Inflammatory macrophage treated with lipopolysaccharide for 4 hours (primary cell): ENCODE data around the gene ST8SIA3.

Experiments
- DNase-seq: peaks from one replicate; pipeline ENCODE4 v3.0.0-alpha.2; 2020

Gene ST8SIA3, protein sequence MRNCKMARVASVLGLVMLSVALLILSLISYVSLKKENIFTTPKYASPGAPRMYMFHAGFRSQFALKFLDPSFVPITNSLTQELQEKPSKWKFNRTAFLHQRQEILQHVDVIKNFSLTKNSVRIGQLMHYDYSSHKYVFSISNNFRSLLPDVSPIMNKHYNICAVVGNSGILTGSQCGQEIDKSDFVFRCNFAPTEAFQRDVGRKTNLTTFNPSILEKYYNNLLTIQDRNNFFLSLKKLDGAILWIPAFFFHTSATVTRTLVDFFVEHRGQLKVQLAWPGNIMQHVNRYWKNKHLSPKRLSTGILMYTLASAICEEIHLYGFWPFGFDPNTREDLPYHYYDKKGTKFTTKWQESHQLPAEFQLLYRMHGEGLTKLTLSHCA

DNA sequence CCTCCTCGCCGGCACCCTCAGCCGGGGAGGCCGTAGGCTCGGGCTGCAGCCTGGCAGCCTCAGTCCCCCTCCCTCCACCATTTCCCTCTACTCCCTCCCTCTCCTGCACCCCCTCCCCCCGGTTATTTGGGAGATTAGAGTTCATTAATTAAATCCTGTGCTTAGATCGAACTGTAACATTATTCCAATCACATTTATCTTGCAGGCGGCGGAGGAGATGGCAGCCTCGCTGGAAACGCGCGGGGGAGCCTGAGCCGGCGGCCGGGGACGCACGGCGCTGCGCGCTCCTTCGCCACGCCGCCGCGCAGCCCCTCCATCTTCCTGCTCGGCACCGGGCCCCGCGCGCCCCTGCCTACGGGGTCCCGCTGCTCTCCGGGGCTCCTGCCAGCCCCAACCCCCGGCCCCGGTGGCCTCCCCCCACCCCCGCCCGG is at the start of gene ST8SIA3:
TSS of gene ST8SIA3 (plus strand) at position 287 of the 431 bp plus-strand sequence. CDS start 290 bp downstream, outside the sequence.
- DNase-seq, result no peak

DNA sequence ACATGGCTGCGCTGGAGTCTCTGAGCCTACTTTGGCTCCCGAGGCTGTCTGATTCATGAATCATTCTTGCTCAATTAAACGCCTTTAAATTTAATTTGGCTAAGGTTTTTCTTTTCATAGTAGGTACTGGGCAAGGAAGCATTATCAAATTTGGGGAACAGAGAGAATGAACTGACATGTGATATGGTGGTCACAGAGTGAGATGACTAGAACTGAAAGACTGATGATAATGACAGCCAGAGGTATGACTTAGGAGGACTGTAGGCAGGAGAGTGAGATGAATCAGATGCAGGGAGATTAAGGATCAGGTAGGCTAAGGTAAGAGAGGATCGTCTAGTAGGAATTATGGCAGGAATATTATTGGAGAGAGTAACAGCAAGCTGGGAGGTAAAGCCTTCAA is 40.9 kb upstream of the ST8SIA3 start:
- DNase-seq, result no peak

DNA sequence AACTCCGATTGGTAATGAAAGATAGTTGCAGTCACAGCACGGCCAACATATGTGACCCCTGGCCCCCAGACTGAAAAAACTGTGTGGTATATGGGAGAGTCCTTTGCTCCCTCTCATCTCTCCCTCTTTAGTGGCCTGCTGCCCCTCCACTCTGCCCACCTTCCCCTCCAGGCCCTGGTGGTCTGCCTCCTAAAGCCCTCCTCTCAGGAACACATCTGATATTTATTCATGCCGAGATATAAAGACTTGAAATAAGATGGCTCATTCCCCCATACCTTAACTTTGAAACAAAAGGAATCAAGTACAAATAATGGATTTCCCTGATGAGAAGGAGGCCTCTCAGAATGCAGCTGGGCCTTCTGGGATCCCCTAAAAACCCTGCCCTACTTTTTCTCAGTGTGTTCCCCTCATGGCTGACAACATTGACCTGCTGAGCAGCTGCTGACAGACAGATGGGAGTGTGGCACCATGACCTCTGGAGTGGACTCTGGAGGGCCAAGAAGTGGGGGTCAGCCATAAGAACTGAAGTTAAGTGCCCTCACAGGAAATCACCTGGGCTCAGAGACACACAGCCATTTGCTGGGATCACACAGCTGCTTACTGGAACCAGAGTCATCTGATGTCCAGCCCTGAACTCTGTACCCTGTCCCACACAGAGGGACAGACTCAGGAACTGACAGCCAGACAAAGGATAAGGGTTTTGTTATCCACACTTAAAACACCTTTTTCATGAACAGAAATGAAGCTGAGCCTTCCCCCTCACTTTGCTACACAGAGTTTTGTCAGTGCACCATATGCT is 39.8 kb upstream of the ST8SIA3 start:
- DNase-seq, result no peak

DNA sequence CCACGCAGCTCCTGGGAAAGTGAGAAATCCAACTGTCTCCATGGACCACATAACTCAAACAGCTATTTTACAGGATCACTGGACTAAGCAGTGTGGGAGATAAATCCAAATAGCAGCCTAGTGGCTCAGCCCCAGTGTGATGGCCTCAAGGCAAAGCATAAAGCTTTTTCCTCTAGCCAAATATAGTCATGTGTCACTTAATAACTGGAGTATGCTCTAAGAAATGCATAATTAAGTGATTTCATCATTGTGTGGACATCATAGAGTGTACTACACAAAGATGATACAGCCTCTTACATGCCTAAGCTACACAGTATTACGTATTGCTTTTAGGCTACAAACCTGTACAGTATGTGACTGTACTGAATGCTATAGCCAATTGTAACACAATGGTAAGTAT is 31.8 kb upstream of the ST8SIA3 start:
- no peak for DNase-seq

DNA sequence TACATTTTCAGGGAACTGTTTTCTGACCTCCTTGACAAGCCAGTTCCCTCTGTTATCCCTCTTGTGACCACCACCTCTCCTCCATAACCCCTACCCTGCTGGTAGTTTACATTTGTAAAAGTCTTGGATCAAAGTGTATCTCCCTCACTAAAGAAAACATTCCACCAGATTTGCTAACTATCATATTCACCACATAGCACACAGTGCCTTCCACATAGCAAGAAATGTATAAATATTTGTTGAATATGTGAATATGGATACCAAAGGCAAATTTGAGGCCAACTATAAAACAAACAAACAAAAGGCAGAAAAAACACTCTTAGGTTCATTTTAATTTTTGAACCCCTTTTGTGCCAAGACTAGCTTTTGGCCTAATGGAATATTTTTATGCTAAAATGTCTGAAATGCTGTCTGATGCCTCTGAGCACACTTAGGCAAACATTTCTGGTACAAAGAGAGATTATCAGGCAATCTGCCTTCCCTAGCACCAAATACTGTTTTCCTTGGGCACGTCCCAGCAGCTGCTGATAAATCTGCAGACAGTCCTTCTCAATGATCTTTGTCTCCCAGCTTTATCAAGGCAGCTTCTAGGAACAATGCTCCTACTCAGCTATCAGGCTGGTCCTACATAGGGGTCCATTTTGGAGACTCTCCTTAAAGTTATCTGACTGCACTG is 26.7 kb upstream of the ST8SIA3 start:
- DNase-seq, result no peak

DNA sequence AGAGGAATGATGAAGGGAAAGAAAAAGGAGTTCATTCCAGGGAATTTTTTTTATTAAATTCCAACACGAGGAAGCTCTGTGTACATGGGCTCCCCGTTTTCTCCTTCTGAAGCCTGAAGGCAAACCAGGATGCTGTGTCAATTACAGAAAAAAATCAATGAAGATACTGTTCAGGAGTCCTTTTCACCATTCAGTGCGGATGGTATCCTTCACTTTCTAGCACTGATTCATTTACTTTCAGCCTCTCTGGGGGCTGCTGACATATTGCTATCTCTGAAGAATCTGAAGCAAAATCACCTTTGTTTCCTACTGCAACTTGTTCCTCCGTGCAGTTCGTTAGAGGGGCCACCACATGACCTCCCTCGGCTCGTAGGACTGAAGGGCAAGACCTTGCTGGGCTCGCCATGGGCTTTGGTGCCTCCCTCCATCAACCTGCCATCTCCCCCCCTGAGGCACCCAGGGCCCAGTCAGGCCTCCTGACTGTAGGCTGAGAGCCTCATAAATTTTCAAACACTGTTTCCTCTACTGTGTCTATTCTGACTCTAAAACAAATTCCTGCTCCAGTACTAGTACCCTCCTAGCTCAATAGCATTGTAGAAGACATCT is 25.5 kb upstream of the ST8SIA3 start:
- DNase-seq, result no peak

DNA sequence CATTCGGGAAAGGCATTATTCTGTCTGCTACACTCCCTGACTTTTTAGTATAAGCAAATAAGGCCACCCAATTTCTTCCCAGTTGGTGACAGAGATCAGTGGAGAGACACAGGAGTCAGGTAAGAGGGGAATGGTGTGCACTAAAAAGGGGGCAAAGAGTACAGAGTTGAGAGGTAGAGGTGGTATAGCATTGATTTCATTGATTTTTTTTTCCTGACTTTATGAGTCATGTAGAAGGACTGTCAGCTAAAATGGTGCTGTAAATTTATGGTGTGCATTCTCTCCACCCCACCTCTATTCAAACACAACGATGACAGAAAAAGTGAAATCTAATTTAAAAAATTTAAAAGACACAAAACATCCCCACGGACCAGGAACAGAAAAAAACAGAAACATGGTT is 23.7 kb upstream of the ST8SIA3 start:
- DNase-seq, result no peak

DNA sequence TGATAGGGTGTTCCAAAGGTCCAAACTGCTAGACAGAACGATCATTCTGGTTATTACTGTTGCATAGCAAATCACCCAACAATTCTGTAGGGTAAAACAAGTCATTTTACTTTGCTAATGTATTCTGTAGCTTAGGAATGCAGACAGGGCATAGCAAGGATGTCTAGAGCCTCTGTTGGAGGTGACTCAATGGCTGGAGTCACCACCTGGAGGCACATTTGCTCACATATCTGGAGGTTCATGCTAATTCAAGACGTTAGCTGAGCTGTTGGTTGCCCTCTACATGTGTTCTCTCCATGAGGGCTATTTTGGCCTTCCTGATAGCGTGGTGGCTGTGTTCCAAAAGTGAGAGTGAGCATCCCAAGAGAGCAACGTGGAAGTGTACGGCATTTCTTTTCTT is 22.5 kb upstream of the ST8SIA3 start:
- no peak for DNase-seq

DNA sequence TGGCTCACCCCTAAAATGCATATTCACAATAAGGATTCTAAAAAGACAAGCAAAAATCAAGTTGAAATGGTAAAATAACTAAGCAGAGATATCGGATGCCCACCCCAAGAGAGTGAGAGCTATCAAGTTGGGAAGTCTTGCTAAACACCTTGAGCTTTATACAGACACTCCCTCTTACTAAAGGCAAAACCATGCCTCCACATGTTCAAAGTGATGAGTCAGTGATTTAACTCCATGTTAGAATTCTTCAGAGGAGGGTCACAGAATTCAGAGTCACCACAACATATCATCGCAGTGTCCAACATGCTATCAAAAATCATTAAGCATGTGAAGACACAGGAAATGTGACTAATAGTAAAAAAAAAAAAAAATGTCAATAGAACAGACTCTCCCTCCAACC is 20.6 kb upstream of the ST8SIA3 start:
- DNase-seq, result no peak

DNA sequence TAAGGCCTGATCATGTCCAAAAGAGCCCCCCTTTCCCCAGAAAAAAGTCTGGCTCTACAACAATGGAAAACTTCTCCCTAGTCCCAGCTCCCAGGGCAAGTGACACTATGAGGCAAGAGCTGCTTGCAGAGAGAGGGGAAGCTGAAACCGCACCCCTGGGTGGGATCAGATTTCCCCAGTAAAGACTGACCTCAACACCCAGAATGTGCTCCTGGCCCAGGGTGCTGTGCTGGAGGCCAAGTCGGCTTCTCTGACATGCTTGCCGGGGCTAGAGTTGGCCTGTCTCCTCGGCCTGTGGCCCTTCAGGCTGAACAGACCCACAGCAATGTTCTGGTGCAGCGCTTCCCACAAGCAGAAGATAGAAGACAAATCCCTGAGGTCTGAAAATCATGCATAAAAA is 18.4 kb upstream of the ST8SIA3 start:
- no peak for DNase-seq

DNA sequence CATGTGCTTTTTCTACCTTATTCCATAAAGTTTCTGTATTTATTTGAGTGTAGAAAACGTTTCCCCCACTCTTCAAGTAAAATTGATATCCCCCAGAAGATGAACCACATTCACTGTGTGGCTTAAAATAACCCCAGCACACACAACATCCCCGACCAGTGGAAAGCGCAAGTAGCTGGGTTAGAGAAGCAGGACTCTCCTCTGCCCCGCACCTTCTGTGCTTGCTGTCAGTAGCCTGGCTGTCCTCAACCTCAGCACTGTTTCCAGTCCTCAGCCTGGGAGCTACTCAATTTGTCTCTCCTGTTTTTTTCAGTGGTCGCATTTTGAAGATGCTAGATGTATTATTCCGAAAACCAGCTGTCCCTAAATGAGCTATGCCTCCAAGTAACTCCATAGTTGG is 18.0 kb upstream of the ST8SIA3 start:
- no peak for DNase-seq

DNA sequence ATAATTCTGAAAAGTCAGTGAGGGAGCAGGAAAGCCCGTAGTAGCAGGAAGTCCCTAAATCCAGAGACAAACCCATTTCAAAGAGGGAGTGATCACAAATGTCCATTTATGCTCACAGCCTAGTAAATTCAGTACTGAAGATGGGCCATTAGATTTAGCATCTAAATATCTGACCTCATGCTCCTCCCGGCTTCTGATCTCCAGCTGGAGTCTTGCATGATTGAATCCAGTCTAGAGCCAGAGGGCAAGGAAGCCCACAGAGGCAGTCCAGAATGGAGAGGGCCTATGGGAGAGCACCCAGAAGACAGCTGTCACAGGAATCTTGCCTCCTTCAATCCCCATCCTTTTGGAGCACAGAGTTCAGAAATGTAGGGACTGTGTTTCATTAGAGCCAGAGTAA is 16.0 kb upstream of the ST8SIA3 start:
- no peak for DNase-seq

DNA sequence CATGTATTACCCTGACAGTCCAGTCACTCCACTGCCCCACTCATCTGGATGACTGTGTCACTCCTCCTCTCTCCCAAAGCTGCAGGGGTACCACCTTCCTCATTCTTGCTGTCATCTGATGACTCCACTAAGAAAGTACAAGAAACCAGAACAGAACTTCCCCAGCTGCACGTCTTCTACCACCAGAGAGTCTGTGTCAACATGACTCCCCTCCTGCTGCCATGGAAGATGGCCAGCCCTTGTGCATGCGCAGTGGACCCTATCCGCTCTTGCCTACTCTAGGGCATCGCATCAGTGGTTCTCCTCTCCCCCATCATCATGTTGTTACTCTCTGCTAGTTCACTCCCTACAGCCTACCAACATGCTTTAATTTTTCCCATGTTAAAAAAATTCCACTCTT is 14.5 kb upstream of the ST8SIA3 start:
- DNase-seq, result no peak

DNA sequence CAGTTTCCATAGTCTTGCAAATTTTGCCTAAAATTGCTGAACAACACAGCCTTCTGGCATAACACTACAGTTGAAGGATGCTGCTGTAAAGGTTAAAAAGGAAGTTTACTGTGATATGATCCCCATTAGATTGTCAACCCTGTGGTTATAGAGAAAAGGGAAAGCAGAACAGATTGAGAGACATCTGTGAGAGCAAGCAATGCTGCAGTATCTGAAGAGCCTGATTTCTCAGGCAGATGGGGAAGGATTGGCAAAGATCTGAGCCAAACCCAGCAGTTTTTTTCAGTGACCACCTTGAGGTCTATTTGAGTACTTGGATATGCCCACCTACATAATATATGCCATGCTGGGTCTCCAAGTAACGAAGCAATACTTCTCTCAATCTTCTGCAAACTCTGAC is 8.5 kb upstream of the ST8SIA3 start:
- no peak for DNase-seq

DNA sequence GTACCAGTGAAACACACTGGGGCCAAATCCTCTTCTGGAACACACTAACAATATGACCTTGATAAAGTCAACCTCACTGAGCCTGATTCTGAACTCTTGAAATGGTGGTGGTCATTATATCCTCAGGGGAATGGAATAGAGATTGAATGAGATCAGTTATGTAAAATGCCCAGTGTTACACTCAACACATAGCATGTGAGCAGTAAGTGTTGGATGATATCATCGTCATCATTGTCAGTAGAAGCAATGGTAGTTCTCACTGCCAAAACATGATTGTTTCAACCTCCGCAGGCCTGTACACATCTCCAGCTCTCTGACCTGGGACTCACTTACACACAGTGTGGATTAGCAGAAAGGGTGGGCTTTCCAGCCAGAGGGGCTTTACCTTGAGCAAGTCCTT is 5.5 kb upstream of the ST8SIA3 start:
- no peak for DNase-seq

DNA sequence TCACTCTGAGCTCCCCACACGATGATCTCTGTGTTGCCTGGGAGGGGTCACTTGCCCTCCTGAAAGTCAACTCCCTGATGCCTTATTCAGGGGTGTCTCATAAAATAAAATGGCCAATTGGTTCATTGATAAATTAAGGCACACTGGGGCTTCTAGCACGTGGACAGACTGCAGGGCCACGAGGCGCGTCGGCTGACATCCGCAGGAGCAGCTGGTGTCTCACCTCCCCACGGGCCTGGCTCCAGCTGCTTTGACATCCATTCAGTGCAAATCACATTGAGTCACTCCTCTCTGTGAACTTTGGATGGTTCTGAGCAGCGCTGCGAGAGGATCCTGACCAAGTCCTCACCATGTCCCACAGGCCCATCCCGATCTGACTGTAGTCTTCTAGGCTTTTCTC is 4.6 kb upstream of the ST8SIA3 start:
- no peak for DNase-seq

DNA sequence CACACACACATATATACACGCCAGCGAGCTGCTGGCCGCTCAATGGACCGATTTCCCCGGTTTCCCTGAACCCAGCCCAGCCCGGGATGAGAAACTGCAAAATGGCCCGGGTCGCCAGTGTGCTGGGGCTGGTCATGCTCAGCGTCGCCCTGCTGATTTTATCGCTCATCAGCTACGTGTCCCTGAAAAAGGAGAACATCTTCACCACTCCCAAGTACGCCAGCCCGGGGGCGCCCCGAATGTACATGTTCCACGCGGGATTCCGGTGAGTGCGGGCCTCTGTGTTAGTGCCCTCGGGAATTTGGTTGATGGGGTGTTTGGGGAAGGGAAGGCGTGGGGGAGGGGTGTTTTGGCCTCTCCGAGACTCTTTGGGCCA is 392 bp downstream of the ST8SIA3 start:
- DNase-seq, result no peak

DNA sequence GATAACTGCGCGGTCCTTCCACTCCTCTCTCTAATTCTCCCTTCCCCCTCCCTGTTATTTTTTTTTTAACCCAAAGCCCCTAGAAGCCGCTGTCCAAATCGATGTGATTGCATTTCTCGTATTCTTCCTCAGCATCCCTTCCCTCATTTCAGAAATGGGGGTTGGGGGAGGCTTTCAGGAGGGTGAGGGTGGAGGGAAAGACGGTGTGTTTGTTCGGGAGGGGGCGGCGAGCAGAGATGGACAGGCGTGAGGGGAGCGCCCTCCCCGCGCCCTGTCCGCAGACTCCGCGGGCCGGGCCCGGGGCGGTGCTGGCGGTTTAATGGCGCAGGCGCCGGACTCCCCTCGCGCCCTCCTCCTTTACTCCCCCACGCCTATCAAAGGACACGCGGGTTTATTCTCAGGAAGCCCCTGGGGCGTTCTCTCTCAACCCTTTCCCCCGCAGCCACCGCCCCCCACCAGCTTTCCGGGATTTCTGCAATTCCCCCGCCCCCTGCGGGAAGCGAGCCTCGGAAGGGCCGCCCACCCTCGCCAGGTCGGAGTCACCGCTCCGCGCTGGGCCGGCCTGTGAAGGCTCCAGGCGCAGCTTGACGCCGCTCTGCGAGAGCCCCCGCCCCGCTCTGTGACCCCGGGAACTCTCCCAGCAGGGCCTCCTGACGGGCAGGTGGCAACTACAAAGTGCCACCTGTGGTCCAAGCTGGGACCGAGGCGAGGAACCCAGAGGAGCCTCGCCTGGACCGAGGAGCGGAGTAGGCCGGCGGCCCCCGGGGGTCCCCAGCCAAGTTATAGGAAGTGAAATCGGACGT is 981 bp downstream of the ST8SIA3 start:
- DNase-seq, result no peak

DNA sequence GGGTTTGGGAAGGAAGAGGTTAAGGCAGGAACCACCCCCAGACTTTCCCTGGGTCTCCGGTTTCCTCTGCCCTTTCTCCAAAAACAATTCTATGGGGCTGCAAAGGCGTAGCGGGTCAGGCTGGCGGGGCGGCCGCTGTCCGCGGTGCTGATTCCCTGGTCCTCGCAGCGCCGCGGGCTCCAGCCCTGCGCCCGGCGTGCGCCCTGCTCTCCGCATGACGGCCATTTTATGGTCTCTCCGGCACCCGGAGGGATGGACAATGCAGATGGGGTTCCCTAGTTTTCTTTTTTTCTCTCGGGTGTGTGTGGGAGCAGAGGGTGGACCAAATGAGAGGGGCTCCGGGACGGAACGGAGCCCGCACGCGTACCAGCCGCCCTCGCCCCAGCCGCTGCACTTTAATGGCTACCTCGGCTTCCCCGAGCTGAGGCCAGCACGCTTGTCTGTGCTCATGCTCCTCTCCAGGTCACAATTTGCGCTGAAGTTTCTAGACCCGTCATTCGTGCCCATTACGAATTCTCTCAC is 1.6 kb downstream of the ST8SIA3 start:
- DNase-seq, result peak; percentile 6

DNA sequence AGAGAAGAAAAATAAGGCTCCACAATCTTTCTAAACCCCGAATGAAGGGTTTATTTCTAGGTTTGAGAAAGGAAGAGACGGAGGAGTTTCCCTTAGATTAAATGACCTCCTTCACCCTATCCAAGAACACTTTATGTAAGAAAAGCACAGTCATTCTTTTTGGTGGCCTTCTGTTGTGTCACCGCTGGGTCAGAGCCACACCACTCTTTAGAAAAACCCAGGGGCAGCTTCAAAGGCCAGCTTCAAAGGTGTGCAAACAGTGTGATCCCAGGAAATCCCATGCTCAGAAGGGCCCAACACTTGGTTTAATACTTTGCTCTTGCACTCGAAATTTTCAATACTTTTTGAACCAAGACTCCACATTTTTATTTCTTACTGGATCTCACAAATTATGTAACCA is 7.1 kb downstream of the ST8SIA3 start:
- no peak for DNase-seq

DNA sequence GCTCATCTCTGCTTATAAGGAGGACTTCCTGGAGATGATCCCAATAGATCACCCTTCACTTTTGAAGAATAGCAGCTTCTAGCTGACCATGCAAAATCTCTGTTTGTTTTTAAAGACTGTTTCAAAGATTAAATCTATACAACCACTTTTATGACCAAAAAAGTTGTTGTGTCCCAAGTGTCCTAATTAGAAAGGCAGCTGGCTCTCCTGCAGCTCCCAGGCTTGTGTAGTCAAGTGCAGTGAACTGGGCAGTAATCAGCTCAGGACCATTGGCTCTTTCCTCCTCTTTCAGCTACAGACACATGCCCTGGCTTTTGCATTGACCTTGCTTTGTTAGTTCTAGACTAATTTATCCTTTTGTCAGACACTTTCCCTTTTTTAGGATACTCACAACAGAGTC is 10.4 kb downstream of the ST8SIA3 start:
- DNase-seq, result no peak

DNA sequence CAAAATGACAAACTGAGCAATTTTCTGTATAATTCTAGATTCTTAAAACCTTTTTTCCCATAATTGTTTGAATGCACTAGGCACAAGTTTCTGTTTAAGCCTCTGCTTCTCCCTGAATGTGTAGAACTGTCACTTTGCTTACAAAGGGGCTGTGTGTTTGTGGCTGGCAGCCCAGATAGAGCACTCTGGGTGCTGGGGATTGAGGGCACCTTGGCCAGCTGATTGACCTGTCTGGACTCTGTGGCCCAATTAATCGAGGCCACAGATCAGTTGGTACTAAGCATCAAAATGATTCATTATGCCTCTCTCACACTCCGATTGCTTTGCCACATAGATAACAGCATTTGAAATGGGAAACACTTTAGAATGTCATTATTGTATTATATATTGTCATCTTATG is 12.1 kb downstream of the ST8SIA3 start:
- DNase-seq, result no peak
